ENCODE results near the gene THSD4.

THSD4 gene

GRCh38 chr15:71501344-71502076 lies 386.2 kb downstream of the THSD4 start:
- Histone ChIP-seq H3K79me2 (ENCODE audit: insufficient read depth, low read length) (no peaks in the 10 kb centered on the region), H3K9ac (ENCODE audit: low read length) (no peak overlapping the region), H3K4me2 (ENCODE audit: low read length) (no peak overlapping the region), H3K9me2 (ENCODE audit: low read depth, low read length) (no peaks in the 10 kb centered on the region), H2AFZ (ENCODE audit: low read length) (no peak overlapping the region), H3K9me3 (ENCODE audit: low read length) (peaks cover 4% of the 10 kb centered on the region; the same call in 1 of the 2 replicates), H3K4me3 (ENCODE audit: low read depth, low read length, poor library complexity, severe bottlenecking) (no peak overlapping the region), H3K27ac (ENCODE audit: low read depth, low read length, poor library complexity, severe bottlenecking) (no peak overlapping the region), H3F3A (ENCODE audit: insufficient read depth, low read length) (no peaks in the 10 kb centered on the region), H3K36me3 (ENCODE audit: insufficient read depth, low read length) (no peaks in the 10 kb centered on the region), H4K20me1 (ENCODE audit: insufficient read depth, low read length) (no peaks in the 10 kb centered on the region), H3K27me3 (ENCODE audit: insufficient read depth, low read length) (no peaks in the 10 kb centered on the region; the same call in 1 of the 2 replicates), H3K4me1 (ENCODE audit: insufficient read depth, low read length, severe bottlenecking) (no peaks in the 10 kb centered on the region)
- TF ChIP-seq, protein P1, sequence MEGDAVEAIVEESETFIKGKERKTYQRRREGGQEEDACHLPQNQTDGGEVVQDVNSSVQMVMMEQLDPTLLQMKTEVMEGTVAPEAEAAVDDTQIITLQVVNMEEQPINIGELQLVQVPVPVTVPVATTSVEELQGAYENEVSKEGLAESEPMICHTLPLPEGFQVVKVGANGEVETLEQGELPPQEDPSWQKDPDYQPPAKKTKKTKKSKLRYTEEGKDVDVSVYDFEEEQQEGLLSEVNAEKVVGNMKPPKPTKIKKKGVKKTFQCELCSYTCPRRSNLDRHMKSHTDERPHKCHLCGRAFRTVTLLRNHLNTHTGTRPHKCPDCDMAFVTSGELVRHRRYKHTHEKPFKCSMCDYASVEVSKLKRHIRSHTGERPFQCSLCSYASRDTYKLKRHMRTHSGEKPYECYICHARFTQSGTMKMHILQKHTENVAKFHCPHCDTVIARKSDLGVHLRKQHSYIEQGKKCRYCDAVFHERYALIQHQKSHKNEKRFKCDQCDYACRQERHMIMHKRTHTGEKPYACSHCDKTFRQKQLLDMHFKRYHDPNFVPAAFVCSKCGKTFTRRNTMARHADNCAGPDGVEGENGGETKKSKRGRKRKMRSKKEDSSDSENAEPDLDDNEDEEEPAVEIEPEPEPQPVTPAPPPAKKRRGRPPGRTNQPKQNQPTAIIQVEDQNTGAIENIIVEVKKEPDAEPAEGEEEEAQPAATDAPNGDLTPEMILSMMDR (IDR thresholded peaks at IDR 0.05; ENCODE audit: low read length): no peak
- TF ChIP-seq EZH2 (IDR thresholded peaks at IDR 0.05; ENCODE audit: borderline replicate concordance, low read length): no peak

GRCh38 chr15:71502077-71502432 lies 386.8 kb downstream of the THSD4 start:
- H3K27ac ChIP-seq (ENCODE audit: low read depth, low read length, poor library complexity, severe bottlenecking): no peak overlapping the region
- H3K4me1 ChIP-seq (ENCODE audit: insufficient read depth, low read length, severe bottlenecking): no peaks in the 10 kb centered on the region
- H2AFZ ChIP-seq (ENCODE audit: low read length): no peak overlapping the region
- no peak for TF ChIP-seq EZH2 (IDR thresholded peaks at IDR 0.05; ENCODE audit: borderline replicate concordance, low read length)
- H3K9ac ChIP-seq (ENCODE audit: low read length): no peak overlapping the region
- no peak overlapping the region for H3K4me2 ChIP-seq (ENCODE audit: low read length)
- no peaks in the 10 kb centered on the region for H3K36me3 ChIP-seq (ENCODE audit: insufficient read depth, low read length)
- no peak overlapping the region for H3K4me3 ChIP-seq (ENCODE audit: low read depth, low read length, poor library complexity, severe bottlenecking)
- no peaks in the 10 kb centered on the region for H4K20me1 ChIP-seq (ENCODE audit: insufficient read depth, low read length)
- H3F3A ChIP-seq (ENCODE audit: insufficient read depth, low read length): no peaks in the 10 kb centered on the region
- H3K9me3 ChIP-seq (ENCODE audit: low read length): peaks cover 4% of the 10 kb centered on the region; the same call in 1 of the 2 replicates
- H3K79me2 ChIP-seq (ENCODE audit: insufficient read depth, low read length): no peaks in the 10 kb centered on the region
- no peaks in the 10 kb centered on the region; the same call in 1 of the 2 replicates for H3K27me3 ChIP-seq (ENCODE audit: insufficient read depth, low read length)
- H3K9me2 ChIP-seq (ENCODE audit: low read depth, low read length): no peaks in the 10 kb centered on the region

- Histone ChIP-seq H3K9ac (ENCODE audit: low read length) (no peak overlapping the region), H3K4me2 (ENCODE audit: low read length) (no peak overlapping the region), H3F3A (ENCODE audit: insufficient read depth, low read length) (no peaks in the 10 kb centered on the region), H2AFZ (ENCODE audit: low read length) (no peak overlapping the region), H3K27ac (ENCODE audit: low read depth, low read length, poor library complexity, severe bottlenecking) (no peak overlapping the region), H3K36me3 (ENCODE audit: insufficient read depth, low read length) (no peaks in the 10 kb centered on the region), H4K20me1 (ENCODE audit: insufficient read depth, low read length) (no peaks in the 10 kb centered on the region), H3K9me2 (ENCODE audit: low read depth, low read length) (no peaks in the 10 kb centered on the region), H3K27me3 (ENCODE audit: insufficient read depth, low read length) (no peaks in the 10 kb centered on the region), H3K4me3 (ENCODE audit: low read depth, low read length, poor library complexity, severe bottlenecking) (no peak overlapping the region), H3K4me1 (ENCODE audit: insufficient read depth, low read length, severe bottlenecking) (no peaks in the 10 kb centered on the region), H3K79me2 (ENCODE audit: insufficient read depth, low read length) (no peaks in the 10 kb centered on the region), H3K9me3 (ENCODE audit: low read length) (no peaks in the 10 kb centered on the region)
- TF ChIP-seq, protein P1 (IDR thresholded peaks at IDR 0.05; ENCODE audit: low read length): no peak
- no peak for TF ChIP-seq EZH2 (IDR thresholded peaks at IDR 0.05; ENCODE audit: borderline replicate concordance, low read length)
Observed at GRCh38 chr15:71505962-71506361, 390.7 kb downstream of the THSD4 start.

DNA sequence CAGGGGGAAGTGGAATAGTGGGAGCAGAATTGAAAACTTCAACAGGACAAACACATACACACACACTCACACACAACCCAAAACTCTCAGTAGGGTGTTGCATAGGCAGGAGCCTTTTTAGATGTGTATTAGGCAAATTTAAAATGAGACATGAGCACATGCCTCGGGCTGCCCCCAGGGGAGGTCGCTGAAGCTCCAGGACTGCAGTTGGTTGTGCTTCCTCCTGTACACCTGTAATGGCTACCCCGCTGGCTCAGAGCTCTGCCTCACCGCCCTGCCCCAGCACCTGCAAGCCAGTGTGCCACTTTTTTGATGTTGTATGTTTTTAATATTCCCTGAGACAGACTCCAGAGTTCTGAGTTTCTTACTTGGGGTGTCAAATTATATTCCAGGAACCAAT lies 391.7 kb downstream of the THSD4 start:
- Histone ChIP-seq H3K27ac (ENCODE audit: low read depth, low read length, poor library complexity, severe bottlenecking) (no peak overlapping the region), H3F3A (ENCODE audit: insufficient read depth, low read length) (no peaks in the 10 kb centered on the region), H3K4me1 (ENCODE audit: insufficient read depth, low read length, severe bottlenecking) (no peaks in the 10 kb centered on the region), H2AFZ (ENCODE audit: low read length) (no peak overlapping the region), H3K9me2 (ENCODE audit: low read depth, low read length) (no peaks in the 10 kb centered on the region), H3K79me2 (ENCODE audit: insufficient read depth, low read length) (no peaks in the 10 kb centered on the region), H3K27me3 (ENCODE audit: insufficient read depth, low read length) (no peaks in the 10 kb centered on the region), H3K9ac (ENCODE audit: low read length) (no peak overlapping the region), H4K20me1 (ENCODE audit: insufficient read depth, low read length) (no peaks in the 10 kb centered on the region), H3K9me3 (ENCODE audit: low read length) (no peaks in the 10 kb centered on the region), H3K4me2 (ENCODE audit: low read length) (no peak overlapping the region), H3K4me3 (ENCODE audit: low read depth, low read length, poor library complexity, severe bottlenecking) (no peak overlapping the region), H3K36me3 (ENCODE audit: insufficient read depth, low read length) (no peaks in the 10 kb centered on the region)
- no peak for TF ChIP-seq EZH2 (IDR thresholded peaks at IDR 0.05; ENCODE audit: borderline replicate concordance, low read length)
- TF ChIP-seq, protein P1 (IDR thresholded peaks at IDR 0.05; ENCODE audit: low read length): no peak
